ENCODE data around the gene PHRF1. TPM values are rescaled to one million over a fixed set of nuclear protein-coding genes. Genes with fewer than 3 reads are reported as not detected.
"Not testable (repeated sequence)": the region's sequence is repeated elsewhere in the genome, so short reads cannot be mapped to it uniquely, and the experiment has no call there.

PHRF1 gene
- total and polyA plus RNA-seq, 9 of the 15 experiments (the other 6 are each of a cell fraction or from before 2014, with no cell fraction given): 0.07 to 37.2 (median 7.7) TPM

- FAIRE-seq (peak; percentile 70), DNase-seq (ENCODE audit: extremely low read depth in 1 of 4, low spot score in 3 of 4) (peak in 1 of 4 experiments; percentile 68)
- H2AFZ ChIP-seq (ENCODE audit: low read depth, low read length): 0 out of 2 replicates have a peak overlapping the region, but pooled peaks have one; percentile 68
- H3K27ac ChIP-seq (ENCODE audit: extremely low read depth, low read depth, low read length): peak overlapping the region; percentile 52; the same call in 1 of the 3 replicates
- BruUV-seq (replicated peaks); POLR2A ChIA-PET; H3K27me3 ChIP-seq (ENCODE audit: control insufficient read depth in 2 of 2, insufficient read depth in 2 of 2, low read length in 2 of 2); ATAC-seq; H3K9me1 ChIP-seq (ENCODE audit: control insufficient read depth, insufficient read depth, low read length); CTCF ChIA-PET (ENCODE audit: low intra/inter-chr PET ratio); in situ Hi-C loops (cut with MboI); H3K9me3 ChIP-seq (replicated peaks; ENCODE audit: control insufficient read depth, insufficient read depth, low read depth, low read length); intact Hi-C loops (cut with micrococcal nuclease); TF ChIP-seq TOE1 (CRISPR knock-in tag; IDR thresholded peaks at IDR 0.05; ENCODE audit: borderline replicate concordance, low read depth): not testable (repeated sequence)
- peaks cover 19% of the 10 kb centered on the region; the same call in 2 of the 3 replicates for H3K36me3 ChIP-seq (ENCODE audit: control insufficient read depth, insufficient read depth, low read length)
- peaks cover 41 to 68% of the 10 kb centered on the region in 2 experiments for H3K4me1 ChIP-seq (replicated peaks in 1 of 2; ENCODE audit: control insufficient read depth in 2 of 2, insufficient read depth in 2 of 2, low read length in 2 of 2)
- peak overlapping the region; percentile 94 for H3K4me2 ChIP-seq (ENCODE audit: insufficient read depth, low read length)
- peak overlapping the region; percentile 66 for H3K4me3 ChIP-seq
- H3K9ac ChIP-seq (ENCODE audit: insufficient read depth in 1 of 2, low read depth in 2 of 2, low read length in 2 of 2): peak overlapping the region in 1 of 2 experiments; percentile 75; a peak in 1 of 4 replicates
- WGBS (ENCODE audit: insufficient coverage, low coverage, missing lambda C conversion rate): 7% methylated on average over 12 of the region's 14 CpGs
- peaks cover 48% of the 10 kb centered on the region for H3K79me2 ChIP-seq (ENCODE audit: control insufficient read depth, insufficient read depth, low read length)
- peaks cover 23% of the 10 kb centered on the region for H4K20me1 ChIP-seq (replicated peaks; ENCODE audit: control insufficient read depth, insufficient read depth, low read length)
- TF ChIP-seq ZFX (CRISPR knock-in tag; IDR thresholded peaks at IDR 0.05) (peak; percentile 47), ZEB2 (IDR thresholded peaks at IDR 0.05) (peak; percentile 45; the same call in 1 of the 2 replicates), CBFA2T2 (conservative IDR thresholded peaks at IDR 0.05) (peak; percentile 90), MGA (IDR thresholded peaks at IDR 0.05) (peak; percentile 58), TOE1 (IDR thresholded peaks at IDR 0.05; ENCODE audit: borderline replicate concordance) (peak; percentile 99), L3MBTL2 (IDR thresholded peaks at IDR 0.05) (peak; percentile 65), MECOM (CRISPR knock-in tag; IDR thresholded peaks at IDR 0.05) (peak; percentile 76), BHLHE40 (IDR thresholded peaks at IDR 0.05; ENCODE audit: low read length) (peak; percentile 79), SMARCE1 (IDR thresholded peaks at IDR 0.05) (peak; percentile 30; the same call in 1 of the 2 replicates), DPF2 (IDR thresholded peaks at IDR 0.05) (0 out of 2 replicates have a peak, but pooled peaks have one; percentile 29), RAD51 (IDR thresholded peaks at IDR 0.05; ENCODE audit: borderline replicate concordance, low read depth) (peak; percentile 98), ZNF316 (IDR thresholded peaks at IDR 0.05) (peak; percentile 91)
These were observed 2.2 kb upstream of the PHRF1 start for GRCh38 chr11:574031-574570.

Measured in K562 (cell line).